Stimulated activated CD4-positive, alpha-beta T cell treated with anti-CD3 and anti-CD28 coated beads, Interleukin-2, amount 100 ng/mL, for 48 hours (primary cell): ENCODE results near the gene C5orf15.

ENCODE experiments used
- DNase-seq, 2 donors: peaks; one replicate each; pipeline ENCODE4 v3.0.0-alpha.2; 2020

C5orf15 gene

GRCh38 chr5:133968204-133968980, at the start of gene C5orf15:
TSS of gene C5orf15 (minus strand) at chr5:133968625. CDS start at chr5:133968584, 41 bp downstream.
- peak; percentile 83 to 89 for DNase-seq

DNA sequence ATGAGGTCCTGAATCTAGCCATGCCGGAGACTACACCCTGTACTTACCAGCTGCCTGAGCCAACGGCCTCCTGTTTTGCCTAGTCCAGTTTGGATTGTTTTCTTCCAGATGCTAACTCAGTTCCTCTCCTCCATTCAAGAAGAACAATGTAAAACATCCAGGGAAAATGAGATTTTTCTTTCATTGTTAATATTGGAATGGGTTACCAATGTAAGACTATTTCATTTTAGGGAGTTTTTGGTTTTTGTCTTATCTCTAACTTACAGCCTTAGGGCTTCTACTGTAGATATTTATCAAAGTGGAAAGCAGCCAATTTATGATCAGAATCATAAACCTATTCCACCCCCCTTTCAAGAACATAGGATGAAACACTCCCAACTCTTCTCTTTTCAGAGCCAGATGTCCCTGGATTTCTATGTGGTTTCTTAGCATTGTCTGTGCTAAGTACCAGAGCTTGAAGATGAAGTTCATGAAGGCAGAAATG, 39.9 kb upstream of the C5orf15 start:
- no peak for DNase-seq

- DNase-seq, result no peak
Measured at GRCh38 chr5:134007581-134008265, 39.3 kb upstream of the C5orf15 start.

- no peak for DNase-seq
Measured at GRCh38 chr5:134006115-134006514, 37.7 kb upstream of the C5orf15 start.

DNA sequence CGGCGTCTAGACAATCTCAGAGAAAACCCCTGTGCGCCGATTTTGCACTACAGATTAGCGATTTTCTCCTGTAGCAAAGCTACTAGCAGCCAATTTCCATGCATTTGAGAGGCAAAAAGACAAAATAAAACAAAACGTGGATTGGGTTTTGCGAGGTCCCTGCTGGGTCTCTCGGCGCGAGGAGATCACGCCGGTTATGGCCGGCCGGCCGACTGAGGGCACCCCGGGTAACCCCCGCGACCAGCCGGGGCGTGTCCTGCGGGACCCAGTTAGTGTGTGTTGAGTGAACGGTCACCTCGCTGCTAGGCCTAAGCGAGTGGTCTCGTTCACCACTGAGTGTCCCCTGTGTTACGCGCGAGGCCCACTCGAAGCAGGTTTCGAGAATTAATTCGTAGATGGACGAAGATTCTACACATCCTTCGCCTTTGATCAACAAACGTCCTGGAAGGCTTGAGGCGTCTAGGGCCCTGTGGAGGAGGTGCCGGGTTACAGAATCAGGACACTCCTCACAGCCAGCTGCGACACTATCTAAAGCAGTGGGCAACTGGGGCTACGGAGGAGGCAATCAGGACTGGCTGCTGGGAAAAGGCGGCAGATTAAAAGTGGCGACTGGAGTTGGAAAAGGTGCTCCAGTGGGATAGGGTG, 37.1 kb upstream of the C5orf15 start:
- no peak for DNase-seq

DNA sequence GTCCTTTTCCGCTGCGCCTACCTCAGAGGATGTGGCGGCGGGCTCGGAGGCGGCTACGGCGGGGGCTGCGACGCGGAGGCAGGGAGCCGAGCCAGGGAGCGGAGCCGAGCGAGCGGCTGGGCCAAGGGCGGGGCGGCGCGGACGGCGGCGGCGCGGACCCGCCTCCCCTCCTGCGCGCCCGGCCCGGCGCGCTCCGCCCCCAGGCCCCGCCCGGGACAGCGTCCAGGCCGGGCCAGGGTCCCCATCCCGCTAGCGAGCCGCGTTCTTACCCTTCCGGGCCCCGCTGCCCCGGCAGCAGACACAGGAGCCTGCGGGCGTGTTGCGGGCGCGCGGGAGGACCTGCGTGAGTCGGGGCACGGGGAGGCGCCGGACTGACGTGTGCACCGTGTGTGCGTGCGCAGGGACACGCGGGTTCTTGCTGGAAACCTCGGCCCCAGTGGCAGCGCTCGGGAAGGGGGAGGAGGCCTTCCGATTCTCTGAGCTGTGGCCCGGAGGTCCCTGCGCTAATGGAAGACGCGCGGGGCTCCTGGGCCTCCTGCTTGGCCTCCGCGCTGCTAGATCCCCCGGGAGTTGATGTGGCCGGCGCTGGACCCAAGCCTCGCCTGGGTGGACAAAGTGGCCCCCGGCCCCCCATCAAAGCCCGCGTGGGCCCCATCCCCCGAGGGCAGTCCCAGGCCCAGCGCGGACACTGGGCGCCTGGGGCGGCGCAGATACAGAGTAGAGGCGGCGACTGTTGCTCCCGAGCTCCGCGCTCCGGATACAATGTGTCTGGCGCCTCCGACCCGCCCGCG, 36.4 kb upstream of the C5orf15 start, which contains the start of gene VDAC1:
TSS of gene VDAC1 (minus strand) at position 350 of the 791 bp plus-strand sequence. CDS start 11,963 bp downstream, outside the sequence.
- DNase-seq, result peak; percentile 69 to 71

DNA sequence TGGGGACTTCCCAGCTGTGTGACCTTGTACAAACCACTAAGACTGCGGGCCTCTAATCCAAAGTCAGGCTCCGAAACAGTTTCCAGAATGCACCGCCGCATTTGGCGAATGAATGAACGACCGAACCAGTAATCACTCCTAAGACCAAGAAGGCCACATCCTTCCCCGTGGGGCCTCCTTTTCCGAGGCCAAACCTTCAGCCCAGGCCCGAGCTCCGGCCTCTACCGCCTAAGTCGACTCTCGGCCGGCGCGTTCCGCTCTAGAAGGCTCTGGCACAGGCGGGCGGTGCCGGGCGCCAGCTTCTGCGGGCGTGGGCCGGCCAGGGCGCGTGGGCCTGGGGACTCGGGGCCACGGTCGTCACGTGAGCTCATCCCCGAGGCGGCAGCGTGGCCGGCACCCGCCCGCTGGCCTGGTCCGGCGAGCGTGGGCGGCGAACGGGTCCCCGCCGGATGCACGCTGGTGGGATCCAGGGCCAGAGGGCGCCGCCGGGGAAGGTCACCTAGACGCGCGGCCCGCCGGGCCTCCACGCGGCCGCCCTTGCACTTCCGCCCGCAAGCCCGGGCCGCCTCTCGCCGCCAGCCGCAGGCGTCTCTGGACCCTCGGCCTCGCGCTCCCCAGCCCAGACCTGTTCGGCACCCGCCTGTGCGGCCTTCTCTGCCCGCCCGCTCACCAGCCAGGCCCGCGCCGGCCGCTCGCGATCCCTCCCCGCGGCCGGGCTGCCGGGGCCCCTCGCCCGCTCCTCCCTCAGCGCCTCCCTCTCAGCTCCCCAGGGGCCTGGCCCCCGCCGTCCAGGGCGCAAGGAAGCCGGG, 35.6 kb upstream of the C5orf15 start:
- peak; percentile 36 to 41 for DNase-seq

DNA sequence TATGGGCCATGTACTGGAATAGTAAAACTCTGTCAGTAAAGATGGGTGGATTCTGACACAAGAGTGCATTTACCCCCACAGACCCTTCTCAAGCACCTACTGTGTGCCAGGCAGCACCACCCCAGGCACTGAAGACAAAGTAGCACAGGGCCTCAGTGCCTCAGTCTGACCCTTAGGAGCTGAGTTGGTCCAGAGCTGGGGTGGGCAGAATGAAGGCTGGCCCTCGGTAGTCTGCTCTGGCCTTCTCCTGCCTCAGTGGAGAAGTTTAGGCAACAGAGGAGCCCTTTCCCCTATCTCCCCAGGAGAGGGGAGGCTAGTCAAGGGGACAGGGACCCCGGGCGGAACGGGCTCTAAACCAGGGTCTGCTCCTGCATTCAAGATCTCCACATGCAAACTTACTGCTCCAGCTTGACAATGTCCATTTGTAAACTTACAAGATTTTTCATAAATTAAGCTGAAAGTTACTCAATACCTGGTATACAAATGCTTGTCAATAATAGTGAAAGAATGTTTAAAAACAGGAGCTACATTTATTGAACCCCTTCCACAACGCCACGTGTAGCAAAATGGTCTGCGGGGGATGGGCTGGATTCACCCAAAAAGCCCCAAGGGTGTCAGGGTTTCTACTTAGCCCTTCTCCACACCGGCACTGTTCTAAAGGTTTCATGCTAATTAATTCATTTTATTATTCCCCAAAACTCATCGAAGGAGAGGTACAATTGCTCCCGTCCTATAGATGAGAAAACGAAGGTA, 34.8 kb upstream of the C5orf15 start:
- DNase-seq, result peak; percentile 12 to 31

DNA sequence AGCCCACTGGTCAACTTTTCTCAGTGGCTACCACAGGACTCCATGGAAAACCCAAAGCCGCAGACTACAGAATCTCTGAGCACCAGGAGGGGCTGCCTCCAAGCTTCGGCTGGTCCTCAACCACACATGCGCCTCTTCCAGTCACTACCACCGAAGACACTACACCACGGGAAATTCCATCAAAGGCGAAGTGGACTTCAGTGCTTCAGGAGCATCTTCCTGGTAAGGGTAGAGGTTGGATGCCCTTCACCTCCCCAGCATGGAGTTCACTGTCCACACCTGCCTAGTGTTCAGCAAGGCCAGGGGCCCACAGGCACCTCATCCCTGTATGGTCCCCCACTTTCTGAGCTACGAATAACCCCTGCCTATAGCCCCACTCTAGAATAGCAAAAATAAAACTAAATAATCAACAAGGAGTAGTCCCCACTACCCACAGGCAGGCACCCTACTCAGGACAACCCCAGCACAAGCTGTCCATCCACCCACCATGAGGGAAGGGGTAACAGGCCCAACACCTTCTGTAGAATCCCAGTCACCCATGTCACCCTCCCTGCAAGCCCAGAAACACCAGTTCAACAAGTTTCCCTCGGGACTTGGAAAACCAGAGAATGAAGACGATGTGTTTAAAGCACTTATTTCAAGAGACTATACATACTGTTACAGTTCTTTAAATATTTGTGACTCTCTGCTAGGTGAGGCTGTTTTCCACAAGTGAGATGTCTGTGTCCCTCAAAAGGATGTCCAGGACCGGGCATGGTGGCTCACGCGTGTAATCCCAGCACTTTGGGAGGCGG, 33.7 kb upstream of the C5orf15 start:
- no peak for DNase-seq

GRCh38 chr5:134000696-134001453, 32.5 kb upstream of the C5orf15 start:
- DNase-seq, result no peak

- no peak for DNase-seq
Measured at GRCh38 chr5:134000091-134000511, 31.7 kb upstream of the C5orf15 start.

GRCh38 chr5:133998807-133999206, 30.4 kb upstream of the C5orf15 start:
- DNase-seq, result no peak

- no peak for DNase-seq
Measured at GRCh38 chr5:133998042-133998441, 29.6 kb upstream of the C5orf15 start.

DNA sequence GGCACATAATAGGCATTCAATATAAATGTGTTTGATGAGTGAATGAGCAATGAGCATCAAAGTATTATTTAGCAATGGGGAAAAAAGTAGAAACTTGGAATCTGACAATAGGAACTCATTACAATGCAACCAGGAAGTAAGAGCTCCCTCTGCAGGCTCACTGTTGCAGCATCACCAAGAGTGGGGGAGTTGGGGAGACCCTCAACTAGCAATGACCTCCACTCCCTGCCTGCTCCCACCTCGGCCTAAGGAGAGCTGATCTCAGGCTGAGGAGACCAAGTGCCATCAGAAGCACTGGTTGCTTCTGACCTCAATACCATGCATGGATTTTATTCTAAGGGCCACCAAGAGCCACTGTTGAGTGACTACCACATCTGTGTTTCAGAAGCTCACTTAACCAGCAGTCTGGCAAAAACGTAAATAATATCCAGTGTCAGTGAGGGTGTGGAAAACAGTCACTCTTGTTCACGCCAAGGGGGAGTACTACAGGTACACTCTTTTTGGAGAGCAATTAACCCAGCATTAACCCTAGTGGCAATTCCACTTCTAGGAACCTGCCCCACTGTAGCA, 28.3 kb upstream of the C5orf15 start:
- no peak for DNase-seq

GRCh38 chr5:133995883-133996563, 27.6 kb upstream of the C5orf15 start:
- DNase-seq, result no peak

- DNase-seq, result no peak
Measured at GRCh38 chr5:133995341-133995740, 26.9 kb upstream of the C5orf15 start.

DNA sequence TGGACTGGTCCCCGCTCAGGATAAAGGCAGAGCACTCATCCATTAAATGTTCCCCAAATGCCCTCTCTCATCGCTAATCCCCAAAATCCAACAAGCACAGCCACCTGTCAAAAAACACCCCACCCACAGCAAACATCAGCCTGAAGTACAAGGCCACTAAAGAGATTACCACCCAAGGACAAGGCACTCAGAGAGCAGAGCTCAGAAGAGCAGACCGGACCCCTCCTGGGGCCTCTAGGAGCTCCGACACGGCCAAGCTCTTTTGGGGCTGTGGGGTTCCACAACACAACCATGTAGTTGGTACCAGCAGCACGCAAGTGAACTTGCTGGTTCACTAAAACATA, 26.5 kb upstream of the C5orf15 start:
- DNase-seq, result no peak

GRCh38 chr5:133994297-133994989, 26.0 kb upstream of the C5orf15 start:
- no peak for DNase-seq
